ENCODE measurements around the gene SHC2.

- TF ChIP-seq POLR2A (IDR thresholded peaks at IDR 0.05), result peak; percentile 75 to 86 (median 79)
- TF ChIP-seq CTCF (IDR thresholded peaks at IDR 0.05), result peak in 2 of 7 experiments; percentile 21 to 41
Observed at GRCh38 chr19:488505-489417, 27.9 kb upstream of the SHC2 start.

Data from body of pancreas (tissue), 4 donors.